IPS-NIHi7 (cell line): ENCODE data around the gene PDCD10.
A peak's percentile ranks its signal among the peaks of the same experiment; 100 is the strongest.

Experiments
- DNase-seq: peaks from one replicate; pipeline ENCODE4 v3.0.0; 2012; ENCODE audit warnings: mixed read lengths; ENCODE audit errors: extremely low spot score

The PDCD10 gene

GRCh38 chr3:167684388-167684993, 50.2 kb downstream of the PDCD10 start:
- peak; percentile 58 for DNase-seq

GRCh38 chr3:167679526-167679925, 55.2 kb downstream of the PDCD10 start:
- DNase-seq, result no peak

- no peak for DNase-seq
Observed at GRCh38 chr3:167675848-167676247, 58.8 kb downstream of the PDCD10 start.

- DNase-seq, result no peak
Observed at GRCh38 chr3:167673221-167673620, 61.5 kb downstream of the PDCD10 start.

- DNase-seq, result no peak
Observed at GRCh38 chr3:167671878-167672427, 62.7 kb downstream of the PDCD10 start.

- DNase-seq, result no peak
Observed at GRCh38 chr3:167669699-167670098, 65.0 kb downstream of the PDCD10 start.

- DNase-seq, result no peak
Observed at GRCh38 chr3:167668651-167669050, 66.0 kb downstream of the PDCD10 start.

GRCh38 chr3:167666563-167666962, 68.1 kb downstream of the PDCD10 start:
- DNase-seq, result no peak

- DNase-seq, result no peak
Observed at GRCh38 chr3:167662919-167663400, 71.7 kb downstream of the PDCD10 start.

GRCh38 chr3:167657684-167658225, 76.9 kb downstream of the PDCD10 start:
- no peak for DNase-seq

- DNase-seq, result no peak
Observed at GRCh38 chr3:167656821-167657220, 77.9 kb downstream of the PDCD10 start.

- DNase-seq, result peak; percentile 43
Observed at GRCh38 chr3:167653760-167654159, 80.9 kb downstream of the PDCD10 start, which contains the start of gene WDR49. Gene WDR49, minus strand, starts transcription at chr3:167653942. Its CDS starts 517 bp downstream, at chr3:167653425.

GRCh38 chr3:167653155-167653554, 81.5 kb downstream of the PDCD10 start:
- no peak for DNase-seq

GRCh38 chr3:167651826-167652225, 82.9 kb downstream of the PDCD10 start:
- no peak for DNase-seq

- DNase-seq, result no peak
Observed at GRCh38 chr3:167650459-167650858, 84.2 kb downstream of the PDCD10 start.

GRCh38 chr3:167649746-167650145, 84.9 kb downstream of the PDCD10 start:
- no peak for DNase-seq

GRCh38 chr3:167644611-167645010, 90.1 kb downstream of the PDCD10 start:
- no peak for DNase-seq
